Measurements from ENCODE around the gene SLC38A8. TPM values are rescaled to one million over a fixed set of nuclear protein-coding genes. Genes with fewer than 3 reads are reported as not detected.

The SLC38A8 gene
- total RNA-seq, 1 donor from 2014 or later, result not detected

- TF ChIP-seq CTCF (IDR thresholded peaks at IDR 0.05), result no peak
- no peak for DNase-seq (ENCODE audit: low spot score in 2 of 2)
- intact Hi-C loops (cut with DNase I), result no loop called here
- H3K27ac ChIP-seq, result no peak overlapping the region
- H3K36me3 ChIP-seq, result peaks cover 90 to 98% of the 10 kb centered on the region in 2 donors
- H3K4me3 ChIP-seq, result no peak overlapping the region
- H3K4me1 ChIP-seq, result no peaks in the 10 kb centered on the region
- H3K27me3 ChIP-seq, result no peaks in the 10 kb centered on the region
- H3K9me3 ChIP-seq, result no peaks in the 10 kb centered on the region
These were observed 16.1 kb upstream of the SLC38A8 start for GRCh38 chr16:84058664-84059063.

- DNase-seq (ENCODE audit: low spot score in 2 of 2), result no peak
- intact Hi-C loops (cut with DNase I), result no loop called here
- Histone ChIP-seq H3K4me1 (no peaks in the 10 kb centered on the region), H3K36me3 (peaks cover 89 to 100% of the 10 kb centered on the region in 2 donors), H3K9me3 (no peaks in the 10 kb centered on the region), H3K27me3 (no peaks in the 10 kb centered on the region), H3K4me3 (no peak overlapping the region), H3K27ac (no peak overlapping the region)
- TF ChIP-seq CTCF (IDR thresholded peaks at IDR 0.05), result no peak
These were observed 15.6 kb upstream of the SLC38A8 start for GRCh38 chr16:84058211-84058610.

GRCh38 chr16:84056933-84057332 is 14.3 kb upstream of the SLC38A8 start:
- H3K9me3 ChIP-seq, result no peaks in the 10 kb centered on the region
- H3K27ac ChIP-seq, result no peak overlapping the region
- peaks cover 87 to 100% of the 10 kb centered on the region in 2 donors for H3K36me3 ChIP-seq
- intact Hi-C loops (cut with DNase I), result no loop called here
- no peaks in the 10 kb centered on the region for H3K4me1 ChIP-seq
- no peaks in the 10 kb centered on the region for H3K27me3 ChIP-seq
- TF ChIP-seq CTCF (IDR thresholded peaks at IDR 0.05), result no peak
- no peak overlapping the region for H3K4me3 ChIP-seq
- no peak for DNase-seq (ENCODE audit: low spot score in 2 of 2)

- intact Hi-C loops (cut with DNase I), result no loop called here
- Histone ChIP-seq H3K4me3 (no peak overlapping the region), H3K9me3 (no peaks in the 10 kb centered on the region), H3K27ac (no peak overlapping the region), H3K27me3 (no peaks in the 10 kb centered on the region), H3K36me3 (peaks cover 81 to 92% of the 10 kb centered on the region in 2 donors), H3K4me1 (no peaks in the 10 kb centered on the region)
- no peak for TF ChIP-seq CTCF (IDR thresholded peaks at IDR 0.05)
- no peak for DNase-seq (ENCODE audit: low spot score in 2 of 2)
These were observed 13.4 kb upstream of the SLC38A8 start for GRCh38 chr16:84055801-84056634.

- TF ChIP-seq CTCF (IDR thresholded peaks at IDR 0.05), result no peak
- Histone ChIP-seq H3K27ac (no peak overlapping the region), H3K4me1 (no peaks in the 10 kb centered on the region), H3K27me3 (no peaks in the 10 kb centered on the region), H3K9me3 (no peaks in the 10 kb centered on the region), H3K4me3 (no peak overlapping the region), H3K36me3 (peaks cover 76 to 88% of the 10 kb centered on the region in 2 donors)
- intact Hi-C loops (cut with DNase I), result no loop called here
- no peak for DNase-seq (ENCODE audit: low spot score in 2 of 2)
These were observed 12.8 kb upstream of the SLC38A8 start for GRCh38 chr16:84055366-84055765.

Data from ascending aorta (tissue), 2 donors.